SK-N-SH (cell line): ENCODE data around the gene ASIC3. TPM values are rescaled to one million over a fixed set of nuclear protein-coding genes. Genes with fewer than 3 reads are reported as not detected.

Experiments used
- CTCF ChIA-PET: fragments of 300-600, 350-600 bp; formaldehyde crosslinking; extraction: SDS; loops from one replicate; lab custom pipeline; 2021; lab: Yijun Ruan, JAX
- POLR2A ChIA-PET: fragments of 350-600 bp; sonication (Branson Sonifier 250); formaldehyde crosslinking; extraction: SDS; loops from one replicate; lab custom pipeline; 2020; ENCODE audit warnings: antibody characterized with exemption, inconsistent platforms; lab: Yijun Ruan, JAX
- DNase-seq: peaks from one replicate; pipeline ENCODE4 v3.0.0; 2012
- H2AFZ ChIP-seq: fragments of 200-600 bp; sonication (generic); 2 replicates; pipeline ENCODE4 v1.8.1; 2016; ENCODE audit warnings: antibody characterized with exemption, mild to moderate bottlenecking, low read depth
- H3F3A ChIP-seq: fragments of 200-600 bp; sonication (generic); replicated peaks from 2 replicates; pipeline ENCODE3; 2016; ENCODE audit warnings: antibody characterized with exemption, mild to moderate bottlenecking; ENCODE audit not compliant: insufficient read depth
- H3K27ac ChIP-seq, 2 experiments: fragments of 200-500 bp in 1 of 2; fragments of 200-600 bp in 1 of 2; sonication (Bioruptor generic) in 1 of 2; sonication (generic), shearing (Covaris generic) in 1 of 2; 2 replicates each; pipeline versions ENCODE4 v1.5.1 to v1.6.1; 2014 to 2016; ENCODE audit warnings: low read depth in 2 of 2, inconsistent platforms in 1 of 2, low read length in 1 of 2, mild to moderate bottlenecking in 1 of 2, mixed read lengths in 1 of 2
- H3K27me3 ChIP-seq: fragments of 200-600 bp; sonication (generic), shearing (Covaris generic); 2 replicates; pipeline ENCODE4 v1.6.1; 2016; ENCODE audit warnings: mixed run types; ENCODE audit not compliant: insufficient read depth
- H3K36me3 ChIP-seq, 2 experiments: fragments of 200-500 bp in 1 of 2; fragments of 200-600 bp in 1 of 2; sonication (Bioruptor generic) in 1 of 2; sonication (generic) in 1 of 2; replicated peaks in 1 of 2; 2 replicates each; pipeline versions ENCODE3 to v1.5.1; 2014 to 2016; ENCODE audit warnings: low read length in 1 of 2, mild to moderate bottlenecking in 1 of 2; ENCODE audit not compliant: insufficient read depth in 2 of 2, control insufficient read depth in 1 of 2
- H3K4me1 ChIP-seq, 2 experiments: fragments of 200-500 bp in 1 of 2; fragments of 200-600 bp in 1 of 2; sonication (Bioruptor generic) in 1 of 2; sonication (generic), shearing (Covaris generic) in 1 of 2; 2 replicates each; pipeline versions ENCODE4 v1.5.1 to v1.6.1; 2014 to 2016; ENCODE audit warnings: low read depth in 1 of 2, low read length in 1 of 2, mixed run types in 1 of 2; ENCODE audit not compliant: insufficient read depth in 2 of 2, control insufficient read depth in 1 of 2
- H3K4me2 ChIP-seq: fragments of 200-600 bp; sonication (generic), shearing (Covaris generic); 2 replicates; pipeline ENCODE4 v1.6.1; 2017; ENCODE audit warnings: mixed run types
- H3K4me3 ChIP-seq, 2 experiments: fragments of 200-500 bp in 1 of 2; fragments of 200-600 bp in 1 of 2; sonication (Bioruptor generic) in 1 of 2; sonication (generic), shearing (Covaris generic) in 1 of 2; 2 replicates each; pipeline versions ENCODE4 v1.5.1 to v1.8.1; 2014 to 2016; ENCODE audit warnings: low read depth in 2 of 2, inconsistent platforms in 1 of 2, low read length in 1 of 2, mild to moderate bottlenecking in 1 of 2, mixed read lengths in 1 of 2, moderate library complexity in 1 of 2
- H3K79me2 ChIP-seq: fragments of 200-600 bp; sonication (generic); 2 replicates; pipeline ENCODE4 v1.8.1; 2017; ENCODE audit warnings: mild to moderate bottlenecking; ENCODE audit not compliant: insufficient read depth
- H3K9ac ChIP-seq: fragments of 200-600 bp; sonication (generic); 2 replicates; pipeline ENCODE4 v1.6.1; 2017; ENCODE audit warnings: mixed run types
- H3K9me2 ChIP-seq: fragments of 200-600 bp; sonication (generic); 2 replicates; pipeline ENCODE4 v1.6.1; 2017; ENCODE audit warnings: mixed run types
- H3K9me3 ChIP-seq: fragments of 200-600 bp; sonication (generic); 2 replicates; pipeline ENCODE4 v1.6.1; 2017; ENCODE audit warnings: mixed run types, mild to moderate bottlenecking, moderate library complexity
- H4K20me1 ChIP-seq: fragments of 200-600 bp; sonication (generic); 2 replicates; pipeline ENCODE4 v1.6.1; 2017; ENCODE audit warnings: mild to moderate bottlenecking, mixed run types; ENCODE audit not compliant: insufficient read depth
- CHD2 ChIP-seq: fragments of 150-350 bp; IDR thresholded peaks from 2 replicates; pipeline ENCODE4 v1.6.1; 2018; ENCODE audit warnings: low read length; ENCODE audit not compliant: partially characterized antibody
- FOXJ3 ChIP-seq: sonication (generic); formaldehyde crosslinking; IDR thresholded peaks from 2 replicates; pipeline ENCODE4 v1.5.1; 2020; ENCODE audit warnings: mild to moderate bottlenecking, missing genetic modification reagents
- FOXM1 ChIP-seq: IDR thresholded peaks from 2 replicates; pipeline ENCODE4 v1.4.0; 2012; ENCODE audit warnings: low read depth, mild to moderate bottlenecking
- GABPA ChIP-seq: IDR thresholded peaks from 2 replicates; pipeline ENCODE4 v1.4.0; 2012; ENCODE audit warnings: low read depth, mild to moderate bottlenecking
- JUND ChIP-seq: IDR thresholded peaks from 2 replicates; pipeline ENCODE4 v1.4.0; 2012
- MXI1 ChIP-seq: IDR thresholded peaks from 2 replicates; pipeline ENCODE4 v1.6.1; 2012; ENCODE audit warnings: mild to moderate bottlenecking, low read depth, low read length, improper control_type of control experiment
- PBX3 ChIP-seq: IDR thresholded peaks from 2 replicates; pipeline ENCODE4; 2012
- RCOR1 ChIP-seq: fragments of 150-350 bp; IDR thresholded peaks from 2 replicates; pipeline ENCODE4 v1.6.1; 2017; ENCODE audit warnings: antibody characterized with exemption, low read length
- REST ChIP-seq: IDR thresholded peaks from 2 replicates; pipeline ENCODE4 v1.6.1; 2012; ENCODE audit warnings: mild to moderate bottlenecking, low read depth, low read length, moderate library complexity
- RFX5 ChIP-seq: IDR thresholded peaks from 2 replicates; pipeline ENCODE4 v1.6.1; 2012; ENCODE audit warnings: mild to moderate bottlenecking, improper control_type of control experiment, low read length
- RXRA ChIP-seq: IDR thresholded peaks from 2 replicates; pipeline ENCODE4 v1.4.0; 2012; ENCODE audit warnings: low read depth, mild to moderate bottlenecking, borderline replicate concordance
- SIN3A ChIP-seq: IDR thresholded peaks from 2 replicates; pipeline ENCODE4 v1.6.1; 2012; ENCODE audit warnings: low read depth, mild to moderate bottlenecking, low read length, moderate library complexity, borderline replicate concordance
- TAF1 ChIP-seq: IDR thresholded peaks from 2 replicates; pipeline ENCODE4 v1.6.1; 2012; ENCODE audit warnings: low read depth, mild to moderate bottlenecking, low read length, moderate library complexity, borderline replicate concordance
- WGBS: methylation state at CpG from one replicate; pipeline ENCODE4 v1.1.6; 2017; ENCODE audit warnings: low lambda C conversion rate; 5-methylcytosine and 5-hydroxymethylcytosine counted together
- polyA plus RNA-seq, 3 experiments: library from polyadenylated mRNA; depleted of rRNA; stranded (reverse); fragments of >200 nt; gene quantifications; 2 replicates each; pipeline ENCODE4 v1.2.3, GENCODE V29; 2012
- TF ChIP-seq, protein P1 (sequence below): IDR thresholded peaks from 2 replicates; pipeline ENCODE4 v1.4.0; 2012; ENCODE audit warnings: low read depth, borderline replicate concordance
- TF ChIP-seq, protein P2 (sequence below): IDR thresholded peaks from 2 replicates; pipeline ENCODE4 v1.4.0; 2012; ENCODE audit warnings: low read depth, borderline replicate concordance

Gene ASIC3
- polyA plus RNA-seq, 1 of the 3 experiments (the other 2 are of a cell fraction) = 4.5 TPM

DNA sequence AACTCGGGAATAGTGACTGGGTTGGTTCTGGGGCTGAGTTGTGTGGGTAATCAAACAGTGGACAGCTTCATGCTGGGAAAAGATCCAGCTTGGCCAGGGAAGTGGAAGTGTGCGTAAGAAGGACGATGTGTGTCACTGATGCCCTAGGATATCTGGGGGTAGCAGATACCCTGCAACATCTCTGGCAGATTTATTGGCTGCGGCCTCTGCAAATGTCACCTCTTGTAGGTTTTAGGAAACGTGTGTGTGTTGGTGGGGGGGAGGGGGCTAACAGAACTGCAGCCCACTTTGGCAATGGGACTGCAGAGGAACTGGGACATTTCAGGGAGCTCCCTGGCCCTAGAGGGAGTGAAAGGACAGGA is 37.0 kb downstream of the ASIC3 start:
- Histone ChIP-seq H3K79me2 (peaks cover 63% of the 10 kb centered on the region), H3K9me3 (no peaks in the 10 kb centered on the region), H3K9me2 (no peaks in the 10 kb centered on the region), H4K20me1 (peaks cover 29% of the 10 kb centered on the region), H2AFZ (peak overlapping the region; percentile 72), H3K27me3 (no peaks in the 10 kb centered on the region), H3K36me3 (peaks cover 0 to 13% of the 10 kb centered on the region in 2 experiments), H3K4me1 (peaks cover 36 to 59% of the 10 kb centered on the region in 2 experiments), H3K4me2 (peak overlapping the region; percentile 79), H3F3A (peaks cover 20% of the 10 kb centered on the region), H3K27ac (peak overlapping the region; percentile 64 to 94; a peak in 3 of 4 replicates), H3K4me3 (peak overlapping the region; percentile 54 to 90; a peak in 2 of 4 replicates), H3K9ac (peak overlapping the region; percentile 28; the same call in 1 of the 2 replicates)
- no peak for DNase-seq
- ChIA-PET POLR2A (interaction anchor here (0.8 to 1.4 kb wide), 5 partner anchors 27 to 1355 kb away, joined by 3 read pairs; partner anchors contain the start of genes ABCB8, ABCF2 and NUB1), CTCF (interaction anchor here (0.6 to 21.3 kb wide), 15 partner anchors 9 to 323 kb away, joined by 3 to 474 read pairs (median 4); partner anchors contain the start of genes ABCB8, CDK5 and SLC4A2)
- 77% methylated on average over 5 of the region's 5 CpGs for WGBS
- no peak for TF ChIP-seq CHD2
- TF ChIP-seq TAF1 = no peak
- no peak for TF ChIP-seq FOXM1
- no peak for TF ChIP-seq REST
- TF ChIP-seq RXRA = no peak
- no peak for TF ChIP-seq MXI1
- TF ChIP-seq PBX3 = no peak
- TF ChIP-seq, protein P1, sequence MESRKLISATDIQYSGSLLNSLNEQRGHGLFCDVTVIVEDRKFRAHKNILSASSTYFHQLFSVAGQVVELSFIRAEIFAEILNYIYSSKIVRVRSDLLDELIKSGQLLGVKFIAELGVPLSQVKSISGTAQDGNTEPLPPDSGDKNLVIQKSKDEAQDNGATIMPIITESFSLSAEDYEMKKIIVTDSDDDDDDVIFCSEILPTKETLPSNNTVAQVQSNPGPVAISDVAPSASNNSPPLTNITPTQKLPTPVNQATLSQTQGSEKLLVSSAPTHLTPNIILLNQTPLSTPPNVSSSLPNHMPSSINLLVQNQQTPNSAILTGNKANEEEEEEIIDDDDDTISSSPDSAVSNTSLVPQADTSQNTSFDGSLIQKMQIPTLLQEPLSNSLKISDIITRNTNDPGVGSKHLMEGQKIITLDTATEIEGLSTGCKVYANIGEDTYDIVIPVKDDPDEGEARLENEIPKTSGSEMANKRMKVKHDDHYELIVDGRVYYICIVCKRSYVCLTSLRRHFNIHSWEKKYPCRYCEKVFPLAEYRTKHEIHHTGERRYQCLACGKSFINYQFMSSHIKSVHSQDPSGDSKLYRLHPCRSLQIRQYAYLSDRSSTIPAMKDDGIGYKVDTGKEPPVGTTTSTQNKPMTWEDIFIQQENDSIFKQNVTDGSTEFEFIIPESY = no peak
- TF ChIP-seq, protein P2, sequence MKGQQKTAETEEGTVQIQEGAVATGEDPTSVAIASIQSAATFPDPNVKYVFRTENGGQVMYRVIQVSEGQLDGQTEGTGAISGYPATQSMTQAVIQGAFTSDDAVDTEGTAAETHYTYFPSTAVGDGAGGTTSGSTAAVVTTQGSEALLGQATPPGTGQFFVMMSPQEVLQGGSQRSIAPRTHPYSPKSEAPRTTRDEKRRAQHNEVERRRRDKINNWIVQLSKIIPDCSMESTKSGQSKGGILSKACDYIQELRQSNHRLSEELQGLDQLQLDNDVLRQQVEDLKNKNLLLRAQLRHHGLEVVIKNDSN = no peak
- no peak for TF ChIP-seq JUND
- TF ChIP-seq GABPA = no peak
- no peak for TF ChIP-seq SIN3A
- no peak for TF ChIP-seq RFX5
- no peak for TF ChIP-seq RCOR1
- TF ChIP-seq FOXJ3 (CRISPR knock-in tag) = no peak
